K562 (cell line): ENCODE measurements around the gene GPHN. TPM values are rescaled to one million over a fixed set of nuclear protein-coding genes. Genes with fewer than 3 reads are reported as not detected.

ENCODE experiments used
- ATAC-seq: fragments of 200-7000 bp; cut with Tn5 transposase; 3 replicates; pipeline ENCODE4 v1.9.1; 2020; ENCODE audit warnings: moderate library complexity
- BruUV-seq: library from RNA; stranded (reverse); fragments of 400-500 nt; replicated peaks from 2 replicates; lab custom pipeline; 2021; lab: Mats Ljungman, UMichigan
- CTCF ChIA-PET: fragments of 300-600 bp; formaldehyde crosslinking; extraction: SDS; loops from one replicate; lab custom pipeline; 2021; ENCODE audit warnings: low intra/inter-chr PET ratio; lab: Yijun Ruan, JAX
- POLR2A ChIA-PET: fragments of 300-600, 350-650 bp; sonication (Branson Sonifier 250); formaldehyde crosslinking; extraction: SDS; loops from one replicate; lab custom pipeline; 2021; ENCODE audit warnings: antibody characterized with exemption, inconsistent platforms; lab: Yijun Ruan, JAX
- DNase-seq, 4 experiments: peaks; one replicate each; pipeline versions ENCODE4 v3.0.0 to v3.0.0-alpha.2; 2011 to 2018; ENCODE audit warnings: low spot score in 3 of 4, mixed read lengths in 3 of 4; ENCODE audit errors: extremely low read depth in 1 of 4
- FAIRE-seq: peaks from 2 replicates; lab custom pipeline; 2011; peaks lifted over from hg19 to GRCh38; lab: Jason Lieb, UNC
- H2AFZ ChIP-seq: 2 replicates; pipeline ENCODE4 v1.6.0; 2011; ENCODE audit warnings: low read depth, low read length, control low read depth, inconsistent platforms
- H3K27ac ChIP-seq: fragments of 200-600 bp; 3 replicates; pipeline ENCODE4 v1.8.0; 2011; ENCODE audit warnings: low read depth, mild to moderate bottlenecking, control low read depth, inconsistent platforms, low read length, moderate library complexity, mixed read lengths; ENCODE audit errors: extremely low read depth
- H3K27me3 ChIP-seq, 2 experiments: fragments of 300-600 bp in 1 of 2; 2 replicates in 1 of 2; 3 replicates in 1 of 2; pipeline versions ENCODE4 v1.6.0 to v1.8.0; 2011; ENCODE audit warnings: inconsistent platforms in 2 of 2, low read length in 2 of 2, mild to moderate bottlenecking in 1 of 2, mixed read lengths in 1 of 2, moderate library complexity in 1 of 2; ENCODE audit not compliant: control insufficient read depth in 2 of 2, insufficient read depth in 2 of 2
- H3K36me3 ChIP-seq: fragments of 300-600 bp; 3 replicates; pipeline ENCODE4 v1.8.0; 2011; ENCODE audit warnings: mild to moderate bottlenecking, low read length, inconsistent platforms; ENCODE audit not compliant: control insufficient read depth, insufficient read depth
- H3K4me1 ChIP-seq, 2 experiments: fragments of 200-600 bp in 1 of 2; replicated peaks in 1 of 2; 2 replicates in 1 of 2; 3 replicates in 1 of 2; pipeline versions ENCODE4 v1.5.1 to v1.8.0; 2011; ENCODE audit warnings: inconsistent platforms in 2 of 2, low read length in 2 of 2, mild to moderate bottlenecking in 1 of 2, mixed read lengths in 1 of 2, moderate library complexity in 1 of 2; ENCODE audit not compliant: control insufficient read depth in 2 of 2, insufficient read depth in 2 of 2
- H3K4me2 ChIP-seq: 2 replicates; pipeline ENCODE4 v1.6.1; 2011; ENCODE audit warnings: low read length, control low read depth, inconsistent platforms, mixed read lengths; ENCODE audit not compliant: insufficient read depth
- H3K4me3 ChIP-seq: fragments of 200-600 bp; sonication (generic), shearing (Covaris generic); 2 replicates; pipeline ENCODE4 v1.5.1; 2016; ENCODE audit warnings: control low read depth, inconsistent platforms
- H3K79me2 ChIP-seq: fragments of 200-600 bp; 3 replicates; pipeline ENCODE4 v1.8.0; 2011; ENCODE audit warnings: low read length, inconsistent platforms; ENCODE audit not compliant: control insufficient read depth, insufficient read depth
- H3K9ac ChIP-seq, 2 experiments: 2 replicates each; pipeline versions ENCODE4 v1.6.0 to v1.6.1; 2011; ENCODE audit warnings: low read depth in 2 of 2, low read length in 2 of 2, control low read depth in 1 of 2, inconsistent platforms in 1 of 2, mild to moderate bottlenecking in 1 of 2, mixed read lengths in 1 of 2; ENCODE audit not compliant: insufficient read depth in 1 of 2
- H3K9me1 ChIP-seq: one replicate; pipeline ENCODE4 v1.6.0; 2011; ENCODE audit warnings: inconsistent platforms, mild to moderate bottlenecking, low read length, moderate library complexity; ENCODE audit not compliant: control insufficient read depth, insufficient read depth
- H3K9me3 ChIP-seq: replicated peaks from 2 replicates; pipeline ENCODE4 v1.5.1; 2011; ENCODE audit warnings: low read depth, low read length, inconsistent platforms; ENCODE audit not compliant: control insufficient read depth, insufficient read depth
- H4K20me1 ChIP-seq: replicated peaks from 2 replicates; pipeline ENCODE4 v1.6.1; 2011; ENCODE audit warnings: low read length, inconsistent platforms, mixed read lengths; ENCODE audit not compliant: control insufficient read depth, insufficient read depth
- GTF2A2 ChIP-seq: IDR thresholded peaks from 2 replicates; pipeline ENCODE4 v1.6.1; 2016; ENCODE audit warnings: mild to moderate bottlenecking, missing genetic modification characterization, missing compliant biosample characterization
- KLF10 ChIP-seq: fragments of 250-450 bp; sonication (Bioruptor Pico); IDR thresholded peaks from 2 replicates; pipeline ENCODE4 v1.6.1; 2021; ENCODE audit warnings: matching md5 sums
- MAFF ChIP-seq: IDR thresholded peaks from 2 replicates; pipeline ENCODE4 v1.6.1; 2012; ENCODE audit warnings: low read length, improper control_type of control experiment
- NBN ChIP-seq: fragments of 450-650 bp; IDR thresholded peaks from 2 replicates; pipeline ENCODE4 v1.6.1; 2016; ENCODE audit warnings: low read depth, mild to moderate bottlenecking
- PHTF2 ChIP-seq: fragments of 250-450 bp; sonication (Bioruptor Pico); IDR thresholded peaks from 2 replicates; pipeline ENCODE4 v1.5.0; 2021; ENCODE audit warnings: mild to moderate bottlenecking
- RFX5 ChIP-seq: IDR thresholded peaks from 2 replicates; pipeline ENCODE4 v1.6.1; 2011; ENCODE audit warnings: low read depth, mild to moderate bottlenecking, improper control_type of control experiment, low read length
- SOX6 ChIP-seq: fragments of 450-650 bp; IDR thresholded peaks from 2 replicates; pipeline ENCODE4 v1.6.1; 2014; ENCODE audit warnings: mild to moderate bottlenecking
- U2AF2 ChIP-seq: fragments of 200-400 bp; formaldehyde crosslinking; optimal IDR thresholded peaks from 2 replicates; pipeline ENCODE3; 2017; ENCODE audit warnings: low read depth, mild to moderate bottlenecking, low read length
- ZNF398 ChIP-seq: fragments of 250-450 bp; sonication (Bioruptor Pico); IDR thresholded peaks from 2 replicates; pipeline ENCODE4 v1.8.0; 2021; ENCODE audit warnings: moderate library complexity, mild to moderate bottlenecking, inconsistent platforms
- ZNF436 ChIP-seq: fragments of 250-450, 450-650 bp; sonication (Bioruptor Pico); formaldehyde crosslinking; IDR thresholded peaks from 2 replicates; pipeline ENCODE4 v1.7.0; 2020; ENCODE audit warnings: mild to moderate bottlenecking
- in situ Hi-C: fragments of 300-500 bp; cut with MboI; formaldehyde crosslinking; loops from 4 replicates; pipeline ENCODE4 v1.15.0; 2018; ENCODE audit warnings: inconsistent platforms, mixed read lengths
- intact Hi-C: fragments of 100-400 bp; cut with micrococcal nuclease; formaldehyde crosslinking; loops from 2 replicates; pipeline ENCODE4 v1.14.2; 2022
- polyA plus RNA-seq, 8 experiments: library from polyadenylated mRNA; depleted of rRNA in 4 of 8; stranded (reverse) in 5 of 8; unstranded in 3 of 8; fragments of >200 nt; fragmentation: Nextera tagmentation in 2 of 8; fragmentation: Illumina TruSeq in 1 of 8; extraction: Ambion mirVana in 2 of 8; extraction: Trizol in 1 of 8; gene quantifications; 2 replicates each; pipeline versions ENCODE4 v1.2.1 to v1.2.3, GENCODE V29; 2011 to 2014; ENCODE audit warnings: inconsistent platforms in 1 of 8, missing spikeins in 1 of 8
- total RNA-seq, 7 experiments: library from RNA; depleted of rRNA in 6 of 7; stranded (reverse); fragments of >200 nt in 6 of 7; fragmentation: Illumina TruSeq in 2 of 7; extraction: Trizol in 2 of 7; gene quantifications; 2 replicates each; pipeline versions ENCODE4 v1.2.1 to v1.2.3, GENCODE V29; 2011 to 2021; ENCODE audit warnings: low replicate concordance in 1 of 7

GPHN gene
- total and polyA plus RNA-seq, 9 of the 15 experiments (the other 6 are each of a cell fraction or from before 2014, with no cell fraction given): 5.9 to 16.0 (median 11.4) TPM

DNA sequence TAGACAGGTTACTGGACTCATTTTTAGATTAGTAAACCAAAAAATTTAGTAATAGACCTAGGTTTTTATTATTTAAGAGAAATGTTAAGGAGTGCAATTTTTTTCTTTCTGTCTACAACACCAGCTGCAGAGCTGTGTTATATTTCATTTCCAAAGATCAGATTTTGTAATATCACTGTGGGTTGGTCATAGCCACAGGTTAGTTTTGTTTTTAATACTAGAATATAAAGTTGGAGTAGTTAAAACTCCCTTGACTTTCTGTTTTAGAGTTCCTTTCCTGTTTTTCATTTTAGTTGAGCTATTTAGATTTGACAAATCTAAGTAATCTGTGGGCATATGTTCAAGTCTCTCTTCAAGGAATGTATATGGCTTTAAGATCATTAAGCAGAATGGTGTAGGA is 650.6 kb downstream of the GPHN start:
- H3K27ac ChIP-seq: no peak overlapping the region
- H3K9me1 ChIP-seq: no peaks in the 10 kb centered on the region
- ChIA-PET POLR2A (no interaction called here), CTCF (no interaction called here)
- no peak overlapping the region for H2AFZ ChIP-seq
- no peaks in the 10 kb centered on the region for H4K20me1 ChIP-seq
- DNase-seq (no peak), FAIRE-seq (no peak), ATAC-seq (no peak)
- H3K4me1 ChIP-seq: no peaks in the 10 kb centered on the region
- no peak overlapping the region for H3K9ac ChIP-seq
- BruUV-seq: no TSS peak
- H3K9me3 ChIP-seq: no peaks in the 10 kb centered on the region
- H3K4me2 ChIP-seq: no peak overlapping the region
- no peak for TF ChIP-seq GTF2A2 (tag)
- TF ChIP-seq U2AF2: no peak
- no peak for TF ChIP-seq ZNF436 (CRISPR knock-in tag)
- no peak for TF ChIP-seq PHTF2
- no peak for TF ChIP-seq ZNF398
- no peak for TF ChIP-seq SOX6
- TF ChIP-seq NBN: no peak
- no peak for TF ChIP-seq KLF10 (CRISPR knock-in tag)
- no peak for TF ChIP-seq RFX5
- no peak for TF ChIP-seq MAFF
- no peaks in the 10 kb centered on the region for H3K36me3 ChIP-seq
- in situ Hi-C loops: no loop called here
- H3K27me3 ChIP-seq: no peaks in the 10 kb centered on the region
- no peaks in the 10 kb centered on the region for H3K79me2 ChIP-seq
- intact Hi-C loops: no loop called here
- H3K4me3 ChIP-seq: no peak overlapping the region
